Hepatocyte (in vitro differentiated cells): ENCODE measurements around the gene MRPL20. TPM values are rescaled to one million over a fixed set of nuclear protein-coding genes. Genes with fewer than 3 reads are reported as not detected.

Experiments
- DNase-seq: peaks from one replicate; pipeline ENCODE4 v3.0.0-alpha.2; 2016; ENCODE audit warnings: low spot score
- H2AFZ ChIP-seq: fragments of 200-600 bp; sonication (generic); 2 replicates; pipeline ENCODE4 v1.6.0; 2016; ENCODE audit warnings: antibody characterized with exemption, mild to moderate bottlenecking
- H3K27ac ChIP-seq: fragments of 200-600 bp; sonication (generic); 2 replicates; pipeline ENCODE4 v1.5.1; 2016; ENCODE audit warnings: mild to moderate bottlenecking
- H3K27me3 ChIP-seq: fragments of 200-600 bp; sonication (generic); 2 replicates; pipeline ENCODE4 v1.6.1; 2016
- H3K36me3 ChIP-seq: fragments of 200-600 bp; sonication (generic); replicated peaks from 2 replicates; pipeline ENCODE4 v1.5.1; 2016; ENCODE audit warnings: low read depth; ENCODE audit not compliant: insufficient read depth
- H3K4me1 ChIP-seq: fragments of 200-600 bp; sonication (generic); 2 replicates; pipeline ENCODE4 v1.5.1; 2016; ENCODE audit warnings: mild to moderate bottlenecking, moderate library complexity; ENCODE audit not compliant: insufficient read depth
- H3K4me2 ChIP-seq: fragments of 200-600 bp; sonication (generic); 2 replicates; pipeline ENCODE4 v1.6.0; 2016
- H3K4me3 ChIP-seq: fragments of 200-600 bp; sonication (generic); 2 replicates; pipeline ENCODE4 v1.5.1; 2016; ENCODE audit warnings: mild to moderate bottlenecking
- H3K79me2 ChIP-seq: fragments of 200-600 bp; sonication (generic); 2 replicates; pipeline ENCODE4 v1.6.0; 2017; ENCODE audit warnings: mild to moderate bottlenecking
- H3K9me2 ChIP-seq: fragments of 200-600 bp; sonication (generic); replicated peaks from 2 replicates; pipeline ENCODE4 v1.6.0; 2017; ENCODE audit warnings: mild to moderate bottlenecking; ENCODE audit not compliant: insufficient read depth
- H3K9me3 ChIP-seq: fragments of 200-600 bp; sonication (generic); 2 replicates; pipeline ENCODE4 v1.5.1; 2016; ENCODE audit warnings: low read depth, mild to moderate bottlenecking
- H4K20me1 ChIP-seq: fragments of 200-600 bp; sonication (generic); 2 replicates; pipeline ENCODE4 v1.6.0; 2016; ENCODE audit warnings: mild to moderate bottlenecking; ENCODE audit not compliant: insufficient read depth, poor library complexity, severe bottlenecking
- CTCF ChIP-seq: fragments of 200-600 bp; sonication (generic); IDR thresholded peaks from 2 replicates; pipeline ENCODE4 v1.5.1; 2016; ENCODE audit warnings: antibody characterized with exemption, mild to moderate bottlenecking; ENCODE audit not compliant: poor library complexity
- EZH2 ChIP-seq: fragments of 200-600 bp; sonication (generic); IDR thresholded peaks from 2 replicates; pipeline ENCODE4 v1.6.1; 2016; ENCODE audit warnings: antibody characterized with exemption, mild to moderate bottlenecking, borderline replicate concordance
- EZH2phosphoT487 ChIP-seq: fragments of 200-600 bp; sonication (generic); IDR thresholded peaks from one replicate; pipeline ENCODE4 v1.6.1; 2018; ENCODE audit warnings: antibody characterized with exemption, mild to moderate bottlenecking, low read depth, moderate library complexity; ENCODE audit not compliant: unreplicated experiment, severe bottlenecking
- WGBS: methylation state at CpG from one replicate; pipeline ENCODE4 v1.1.6; 2016; ENCODE audit warnings: low lambda C conversion rate; ENCODE audit errors: missing lambda C conversion rate; 5-methylcytosine and 5-hydroxymethylcytosine counted together
- polyA plus RNA-seq: library from polyadenylated mRNA; unstranded; fragments of >200 nt; fragmentation: Nextera tagmentation; extraction: Ambion mirVana; gene quantifications from 2 replicates; pipeline ENCODE4 v1.2.1, GENCODE V29; 2016
- total RNA-seq: library from RNA; depleted of rRNA; stranded (reverse); fragments of >200 nt; gene quantifications from 2 replicates; pipeline ENCODE4 v1.2.3, GENCODE V29; 2014

MRPL20 gene
- total and polyA plus RNA-seq, 2 experiments from 2014 or later, result 107 to 193 TPM

DNA sequence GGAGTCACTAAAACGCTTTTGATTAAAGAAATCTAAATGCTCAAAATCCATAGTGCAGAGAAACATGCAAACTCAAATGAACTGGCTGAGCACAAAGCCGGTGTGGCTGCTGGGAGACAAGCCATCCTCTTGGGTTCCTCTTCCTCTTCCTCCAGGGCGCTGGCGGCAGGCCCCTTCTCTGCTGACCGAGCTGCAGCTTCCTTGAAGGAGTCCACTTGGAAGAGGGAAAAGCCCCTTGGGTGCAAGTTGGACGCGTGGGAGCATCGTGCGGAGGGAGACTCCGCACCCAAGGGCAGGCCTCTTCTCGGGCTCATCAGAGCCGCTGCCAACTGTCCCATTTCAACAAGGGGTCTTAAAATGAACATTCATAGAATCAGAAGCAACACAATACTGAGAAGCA, 15.9 kb downstream of the MRPL20 start:
- Histone ChIP-seq H3K27me3 (no peaks in the 10 kb centered on the region), H4K20me1 (peaks cover 8% of the 10 kb centered on the region), H2AFZ (no peak overlapping the region), H3K36me3 (no peaks in the 10 kb centered on the region), H3K79me2 (peaks cover 48% of the 10 kb centered on the region), H3K4me2 (no peak overlapping the region), H3K9me2 (no peaks in the 10 kb centered on the region), H3K4me3 (no peak overlapping the region), H3K9me3 (no peaks in the 10 kb centered on the region), H3K27ac (no peak overlapping the region), H3K4me1 (no peaks in the 10 kb centered on the region)
- WGBS, result 98% methylated on average over 12 of the region's 12 CpGs
- TF ChIP-seq EZH2, result no peak
- no peak for TF ChIP-seq EZH2phosphoT487
- TF ChIP-seq CTCF, result no peak
- no peak for DNase-seq

GRCh38 chr1:1390675-1391074, 16.4 kb downstream of the MRPL20 start:
- Histone ChIP-seq H3K36me3 (no peaks in the 10 kb centered on the region), H3K4me2 (no peak overlapping the region), H2AFZ (no peak overlapping the region), H3K27me3 (no peaks in the 10 kb centered on the region), H3K4me3 (no peak overlapping the region), H3K4me1 (no peaks in the 10 kb centered on the region), H3K9me2 (no peaks in the 10 kb centered on the region), H3K27ac (no peak overlapping the region), H4K20me1 (peaks cover 8% of the 10 kb centered on the region), H3K79me2 (peaks cover 43% of the 10 kb centered on the region), H3K9me3 (no peaks in the 10 kb centered on the region)
- no peak for TF ChIP-seq EZH2
- WGBS, result 96% methylated on average over 12 of the region's 12 CpGs
- DNase-seq, result no peak

GRCh38 chr1:1388078-1388472, 19.0 kb downstream of the MRPL20 start:
- no peaks in the 10 kb centered on the region for H3K4me1 ChIP-seq
- no peaks in the 10 kb centered on the region for H3K36me3 ChIP-seq
- no peak for DNase-seq
- WGBS, result over 99% methylated on average over 16 of the region's 16 CpGs
- no peak overlapping the region for H2AFZ ChIP-seq
- H3K4me2 ChIP-seq, result no peak overlapping the region
- no peaks in the 10 kb centered on the region for H3K9me2 ChIP-seq
- peaks cover 4% of the 10 kb centered on the region for H4K20me1 ChIP-seq
- no peaks in the 10 kb centered on the region for H3K27me3 ChIP-seq
- H3K79me2 ChIP-seq, result peaks cover 20% of the 10 kb centered on the region
- no peak for TF ChIP-seq EZH2phosphoT487
- TF ChIP-seq EZH2, result no peak
- no peak for TF ChIP-seq CTCF
- H3K9me3 ChIP-seq, result no peaks in the 10 kb centered on the region
- H3K4me3 ChIP-seq, result no peak overlapping the region
- no peak overlapping the region for H3K27ac ChIP-seq

- no peak for DNase-seq
- Histone ChIP-seq H3K4me2 (no peak overlapping the region), H3K36me3 (no peaks in the 10 kb centered on the region), H3K27me3 (no peaks in the 10 kb centered on the region), H3K9me2 (no peaks in the 10 kb centered on the region), H4K20me1 (peaks cover 3% of the 10 kb centered on the region), H3K79me2 (peaks cover 13% of the 10 kb centered on the region), H2AFZ (no peak overlapping the region), H3K4me1 (no peaks in the 10 kb centered on the region), H3K4me3 (no peak overlapping the region), H3K9me3 (no peaks in the 10 kb centered on the region), H3K27ac (no peak overlapping the region)
- WGBS, result 95% methylated on average over 50 of the region's 50 CpGs
- TF ChIP-seq EZH2, result no peak
- TF ChIP-seq CTCF, result no peak
- TF ChIP-seq EZH2phosphoT487, result no peak
Measured at GRCh38 chr1:1387098-1388077, 19.7 kb downstream of the MRPL20 start.
